Measurements from ENCODE around the gene AKAP8L. TPM values are rescaled to one million over a fixed set of nuclear protein-coding genes. Genes with fewer than 3 reads are reported as not detected.
"Not testable (repeated sequence)": the region's sequence is repeated elsewhere in the genome, so short reads cannot be mapped to it uniquely, and the experiment has no call there.

The AKAP8L gene
- total RNA-seq, 2 experiments from 2014 or later, result 70.6 to 71.6 TPM

- Mint-ChIP-seq H3K36me3 (peaks cover 31% of the 10 kb centered on the region), H3K4me3 (no peak overlapping the region), H3K9me3 (no peaks in the 10 kb centered on the region), H3K27me3 (no peaks in the 10 kb centered on the region), H3K27ac (no peak overlapping the region), H3K4me1 (peaks cover 8% of the 10 kb centered on the region)
- no peak for DNase-seq
Measured at GRCh38 chr19:15397782-15398181, 21.0 kb downstream of the AKAP8L start.

GRCh38 chr19:15397236-15397635 lies 21.6 kb downstream of the AKAP8L start:
- no peak for DNase-seq
- H3K36me3 Mint-ChIP-seq, result peaks cover 31% of the 10 kb centered on the region

GRCh38 chr19:15396436-15396835 lies 22.4 kb downstream of the AKAP8L start:
- Mint-ChIP-seq H3K4me1 (peaks cover 8% of the 10 kb centered on the region), H3K36me3 (peaks cover 35% of the 10 kb centered on the region), H3K4me3 (no peak overlapping the region), H3K27ac (peak overlapping the region; percentile 19), H3K9me3 (no peaks in the 10 kb centered on the region), H3K27me3 (no peaks in the 10 kb centered on the region)
- no peak for DNase-seq

More at GRCh38 chr19:15397236-15397635, 21.6 kb downstream of the AKAP8L start:
- no peaks in the 10 kb centered on the region for H3K27me3 Mint-ChIP-seq
- H3K4me3 Mint-ChIP-seq, result no peak overlapping the region
- H3K4me1 Mint-ChIP-seq, result peaks cover 8% of the 10 kb centered on the region
- H3K9me3 Mint-ChIP-seq, result no peaks in the 10 kb centered on the region
- H3K27ac Mint-ChIP-seq, result no peak overlapping the region

- not testable (repeated sequence) for H3K4me1 Mint-ChIP-seq
Measured at GRCh38 chr19:15395251-15395650, 23.5 kb downstream of the AKAP8L start.

GRCh38 chr19:15394426-15394825 lies 24.4 kb downstream of the AKAP8L start:
- Mint-ChIP-seq H3K36me3 (peaks cover 43% of the 10 kb centered on the region), H3K27me3 (no peaks in the 10 kb centered on the region), H3K4me3 (no peak overlapping the region), H3K4me1 (peaks cover 9% of the 10 kb centered on the region), H3K27ac (no peak overlapping the region), H3K9me3 (no peaks in the 10 kb centered on the region)
- DNase-seq, result no peak

More at GRCh38 chr19:15395251-15395650, 23.5 kb downstream of the AKAP8L start:
- peaks cover 43% of the 10 kb centered on the region for H3K36me3 Mint-ChIP-seq
- not testable (repeated sequence) for H3K27me3 Mint-ChIP-seq, DNase-seq, H3K4me3 Mint-ChIP-seq, H3K9me3 Mint-ChIP-seq, H3K27ac Mint-ChIP-seq

- no peaks in the 10 kb centered on the region for H3K9me3 Mint-ChIP-seq
- peaks cover 9% of the 10 kb centered on the region for H3K4me1 Mint-ChIP-seq
- DNase-seq, result no peak
- H3K36me3 Mint-ChIP-seq, result peaks cover 46% of the 10 kb centered on the region
- no peak overlapping the region for H3K27ac Mint-ChIP-seq
- H3K27me3 Mint-ChIP-seq, result no peaks in the 10 kb centered on the region
- H3K4me3 Mint-ChIP-seq, result no peak overlapping the region
Measured at GRCh38 chr19:15393963-15394362, 24.8 kb downstream of the AKAP8L start.

- H3K36me3 Mint-ChIP-seq, result peaks cover 30% of the 10 kb centered on the region
- no peaks in the 10 kb centered on the region for H3K27me3 Mint-ChIP-seq
- no peak for DNase-seq
- H3K4me3 Mint-ChIP-seq, result no peak overlapping the region
- H3K4me1 Mint-ChIP-seq, result peaks cover 9% of the 10 kb centered on the region
- H3K27ac Mint-ChIP-seq, result no peak overlapping the region
- H3K9me3 Mint-ChIP-seq, result no peaks in the 10 kb centered on the region
Measured at GRCh38 chr19:15390814-15391213, 28.0 kb downstream of the AKAP8L start.

- H3K36me3 Mint-ChIP-seq, result peaks cover 12% of the 10 kb centered on the region
- no peaks in the 10 kb centered on the region for H3K9me3 Mint-ChIP-seq
- peak overlapping the region; percentile 37 for H3K27ac Mint-ChIP-seq
- H3K4me1 Mint-ChIP-seq, result peaks cover 26% of the 10 kb centered on the region
- no peak overlapping the region for H3K4me3 Mint-ChIP-seq
- no peaks in the 10 kb centered on the region for H3K27me3 Mint-ChIP-seq
- DNase-seq, result no peak
Measured at GRCh38 chr19:15381864-15382263, 36.9 kb downstream of the AKAP8L start.

GRCh38 chr19:15381429-15381828 lies 37.4 kb downstream of the AKAP8L start:
- Mint-ChIP-seq H3K27me3 (no peaks in the 10 kb centered on the region), H3K4me1 (peaks cover 29% of the 10 kb centered on the region), H3K36me3 (peaks cover 15% of the 10 kb centered on the region), H3K4me3 (peak overlapping the region; percentile 29), H3K27ac (peak overlapping the region; percentile 37), H3K9me3 (no peaks in the 10 kb centered on the region)
- no peak for DNase-seq

- H3K27me3 Mint-ChIP-seq, result no peaks in the 10 kb centered on the region
- H3K9me3 Mint-ChIP-seq, result no peaks in the 10 kb centered on the region
- peak overlapping the region; percentile 82 for H3K4me3 Mint-ChIP-seq
- peaks cover 17% of the 10 kb centered on the region for H3K36me3 Mint-ChIP-seq
- H3K4me1 Mint-ChIP-seq, result peaks cover 32% of the 10 kb centered on the region
- H3K27ac Mint-ChIP-seq, result peak overlapping the region; percentile 99
- no peak for DNase-seq
Measured at GRCh38 chr19:15379999-15380647, 38.7 kb downstream of the AKAP8L start.

GRCh38 chr19:15379083-15379998 lies 39.4 kb downstream of the AKAP8L start, which contains the start of gene AKAP8:
Gene AKAP8 (minus strand): TSS chr19:15379787. CDS start chr19:15379731, 56 bp downstream.
- Mint-ChIP-seq H3K27me3 (no peaks in the 10 kb centered on the region), H3K4me3 (peak within 1 kb of the TSS; percentile 96), H3K36me3 (peaks cover 18% of the 10 kb centered on the region), H3K27ac (peak within 1 kb of the TSS; percentile 99), H3K9me3 (no peaks in the 10 kb centered on the region), H3K4me1 (peaks cover 33% of the 10 kb centered on the region)
- peak; percentile 98 for DNase-seq

- peaks cover 18% of the 10 kb centered on the region for H3K36me3 Mint-ChIP-seq
- H3K27ac Mint-ChIP-seq, result peak overlapping the region; percentile 98
- H3K4me3 Mint-ChIP-seq, result peak overlapping the region; percentile 96
- H3K9me3 Mint-ChIP-seq, result no peaks in the 10 kb centered on the region
- H3K27me3 Mint-ChIP-seq, result no peaks in the 10 kb centered on the region
- peak; percentile 63 for DNase-seq
- peaks cover 33% of the 10 kb centered on the region for H3K4me1 Mint-ChIP-seq
Measured at GRCh38 chr19:15378534-15379082, 40.2 kb downstream of the AKAP8L start.

GRCh38 chr19:15374796-15375440 lies 43.9 kb downstream of the AKAP8L start:
- Mint-ChIP-seq H3K27ac (peak overlapping the region; percentile 12), H3K4me3 (no peak overlapping the region), H3K27me3 (no peaks in the 10 kb centered on the region), H3K36me3 (peaks cover 29% of the 10 kb centered on the region), H3K4me1 (peaks cover 17% of the 10 kb centered on the region), H3K9me3 (no peaks in the 10 kb centered on the region)
- DNase-seq, result no peak

- Mint-ChIP-seq H3K9me3 (no peaks in the 10 kb centered on the region), H3K27me3 (no peaks in the 10 kb centered on the region), H3K27ac (no peak overlapping the region), H3K4me1 (peaks cover 17% of the 10 kb centered on the region), H3K4me3 (no peak overlapping the region), H3K36me3 (peaks cover 29% of the 10 kb centered on the region)
- no peak for DNase-seq
Measured at GRCh38 chr19:15374105-15374651, 44.6 kb downstream of the AKAP8L start.

All from activated naive CD8-positive, alpha-beta T cell treated with anti-CD3 and anti-CD28 coated beads for 36 hours (primary cell).